Mesodermal cell (in vitro differentiated cells): ENCODE data around the gene MOB3B.

Source experiments
- H3K27ac ChIP-seq: 2 replicates; pipeline ENCODE4 v1.7.0; 2013; ENCODE audit warnings: mild to moderate bottlenecking, low read depth, low read length, moderate library complexity; ENCODE audit not compliant: severe bottlenecking
- H3K36me3 ChIP-seq: 2 replicates; pipeline ENCODE4 v1.7.1; 2013; ENCODE audit warnings: mild to moderate bottlenecking, low read length, moderate library complexity; ENCODE audit not compliant: control insufficient read depth, insufficient read depth
- H3K4me1 ChIP-seq: one replicate; pipeline ENCODE4 v1.7.1; 2013; ENCODE audit warnings: mild to moderate bottlenecking, low read length; ENCODE audit not compliant: insufficient read depth, control insufficient read depth, poor library complexity, severe bottlenecking
- H3K4me3 ChIP-seq: 2 replicates; pipeline ENCODE4 v1.7.0; 2013; ENCODE audit warnings: low read length, control low read depth, mild to moderate bottlenecking; ENCODE audit not compliant: insufficient read depth, poor library complexity, severe bottlenecking; ENCODE audit errors: extremely low read depth
- H3K9me3 ChIP-seq: 2 replicates; pipeline ENCODE4 v1.7.1; 2013; ENCODE audit warnings: mild to moderate bottlenecking, low read length, moderate library complexity; ENCODE audit not compliant: control insufficient read depth
- WGBS, 2 experiments: methylation state at CpG; one replicate each; pipeline ENCODE4 v1.1.5; 2013; ENCODE audit warnings: missing lambda C conversion rate in 2 of 2; ENCODE audit not compliant: insufficient coverage in 2 of 2; 5-methylcytosine and 5-hydroxymethylcytosine counted together

The MOB3B gene

DNA sequence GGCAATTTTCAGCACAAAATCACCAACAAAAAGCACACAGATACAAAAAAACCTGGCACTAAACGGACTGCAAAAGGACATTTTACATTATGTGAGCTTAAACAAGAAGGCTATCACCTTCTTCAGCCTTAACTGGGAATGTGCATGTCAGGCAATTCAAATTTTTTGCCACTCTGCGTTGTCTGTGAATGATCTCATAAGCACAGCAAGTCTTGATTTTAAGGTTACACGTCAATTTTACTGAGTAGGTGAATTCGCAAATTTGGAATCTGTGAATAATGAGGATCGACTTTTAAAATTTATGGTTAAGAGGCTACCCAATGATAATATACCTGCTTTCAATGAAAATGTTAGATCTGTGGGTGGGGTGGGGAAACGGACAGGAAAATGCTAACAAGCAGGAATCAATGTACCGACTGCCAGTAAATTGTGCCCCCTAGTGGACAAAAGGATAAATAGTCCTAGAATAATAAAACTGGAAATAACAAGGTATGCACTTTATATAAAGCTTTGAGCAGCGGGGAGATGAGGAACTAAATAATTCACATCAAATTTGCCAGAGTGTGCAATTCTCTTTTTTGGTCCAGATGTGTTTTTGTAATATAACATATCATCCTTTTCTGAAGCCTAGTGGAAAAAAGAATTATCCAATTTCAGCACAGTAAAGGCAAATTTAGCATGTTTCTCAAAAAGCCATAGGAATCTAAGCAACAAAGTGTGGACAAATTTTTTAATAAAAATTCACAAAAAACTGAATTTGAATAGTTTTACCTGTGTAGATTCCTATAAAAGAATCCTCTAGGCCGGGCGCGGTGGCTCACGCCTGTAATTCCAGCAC lies 253.2 kb downstream of the MOB3B start:
- Histone ChIP-seq H3K27ac (no peak overlapping the region), H3K9me3 (no peaks in the 10 kb centered on the region), H3K4me3 (no peak overlapping the region), H3K4me1 (no peaks in the 10 kb centered on the region), H3K36me3 (no peaks in the 10 kb centered on the region)
- 69 to 76% methylated on average over 5 to 8 of the region's 12 CpGs for WGBS, 2 experiments
